ENCODE results near the gene GRIK2. TPM values are rescaled to one million over a fixed set of nuclear protein-coding genes. Genes with fewer than 3 reads are reported as not detected.
A peak's percentile ranks its signal among the peaks of the same experiment; 100 is the strongest.

The GRIK2 gene
- total and polyA plus RNA-seq, 2 experiments from 2014 or later = 1.4 to 7.1 TPM

DNA sequence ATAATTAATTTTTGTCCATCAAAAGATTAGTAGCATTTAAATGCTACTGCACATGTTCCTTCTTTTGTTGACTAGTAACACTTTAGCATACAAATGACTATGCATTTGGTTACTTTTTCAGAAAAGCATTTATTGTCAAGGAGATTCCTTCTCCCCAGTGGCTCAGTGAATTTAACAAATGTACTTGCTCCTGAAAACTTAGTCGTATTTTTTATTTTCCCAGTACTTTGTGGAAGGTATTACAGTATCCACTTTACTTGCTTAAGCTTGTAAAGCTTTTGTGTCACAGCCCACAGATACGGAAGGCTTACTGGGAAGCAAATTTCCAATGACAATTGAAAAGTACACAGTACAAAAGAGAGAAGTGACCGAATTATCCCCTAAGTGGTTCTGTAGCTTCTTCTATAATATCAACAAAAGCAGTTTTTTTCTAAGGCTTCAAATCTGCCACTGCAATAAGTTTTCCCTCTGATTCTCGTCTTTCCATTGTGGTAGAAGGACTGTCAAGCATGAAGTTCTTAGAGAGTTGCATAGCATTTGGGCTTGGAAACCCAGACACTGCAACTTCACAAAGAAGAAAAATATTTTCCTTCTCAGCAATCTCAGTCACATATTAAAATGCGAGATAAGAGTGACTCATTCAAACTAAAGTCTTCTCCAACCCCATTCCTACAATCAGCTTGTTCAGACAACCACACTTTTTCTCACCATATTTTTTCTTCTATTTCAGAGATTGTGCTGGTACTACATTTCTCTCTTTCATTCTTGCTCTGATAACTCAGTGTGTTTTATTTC is 431.2 kb downstream of the GRIK2 start:
- no peak for DNase-seq
- H2AFZ ChIP-seq = no peak overlapping the region

DNA sequence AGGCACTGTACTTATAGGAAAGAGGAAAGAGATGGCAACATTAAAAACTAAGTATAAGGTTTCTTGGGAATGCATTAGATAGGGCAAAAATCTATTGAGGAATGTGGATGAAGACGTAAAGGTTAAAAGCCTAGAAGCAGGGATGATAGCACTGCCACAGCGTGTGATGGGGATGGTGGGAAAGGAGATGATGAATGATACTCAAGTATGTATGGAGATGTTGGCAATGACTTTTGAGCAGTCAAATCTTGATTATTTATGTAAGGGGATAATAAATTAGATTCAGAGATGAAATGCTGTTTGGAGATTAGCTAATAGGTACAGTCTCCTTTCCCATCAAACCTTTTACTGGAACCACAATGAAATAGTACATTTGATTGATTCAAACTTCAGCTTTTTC is 432.8 kb downstream of the GRIK2 start:
- Histone ChIP-seq H2AFZ (no peak overlapping the region), H3K9me2 (ENCODE audit: insufficient read depth) (no peaks in the 10 kb centered on the region), H3K4me3 (no peak overlapping the region), H3K9me3 (ENCODE audit: low read depth) (no peaks in the 10 kb centered on the region), H4K20me1 (ENCODE audit: insufficient read depth) (no peaks in the 10 kb centered on the region), H3K4me2 (ENCODE audit: unreplicated experiment) (no peak overlapping the region), H3K27me3 (replicated peaks; ENCODE audit: insufficient read depth) (no peaks in the 10 kb centered on the region), H3K79me2 (ENCODE audit: insufficient read depth) (no peaks in the 10 kb centered on the region), H3F3A (ENCODE audit: insufficient read depth) (peaks cover 7% of the 10 kb centered on the region; the same call in 1 of the 2 replicates), H3K27ac (no peak overlapping the region), H3K36me3 (ENCODE audit: low read depth) (no peaks in the 10 kb centered on the region), H3K9ac (no peak overlapping the region), H3K4me1 (ENCODE audit: insufficient read depth) (0 out of 2 replicates have a peak, but pooled peaks cover 3% of the 10 kb centered on the region)
- in situ Hi-C loops (cut with MboI) = no loop called here
- TF ChIP-seq EZH2 (IDR thresholded peaks at IDR 0.05; ENCODE audit: insufficient read depth, poor library complexity, severe bottlenecking) (no peak), EZH2phosphoT487 (IDR thresholded peaks at IDR 0.05; ENCODE audit: insufficient read depth, low read depth) (no peak)
- no peak for DNase-seq
- 78 to 83% methylated on average over 2 of the region's 2 CpGs for WGBS, 2 experiments (ENCODE audit: low coverage in 1 of 2, low lambda C conversion rate in 2 of 2, missing lambda C conversion rate in 2 of 2)

More for the DNA sequence above, 431.2 kb downstream of the GRIK2 start:
- WGBS, 2 experiments (ENCODE audit: low coverage in 1 of 2, low lambda C conversion rate in 2 of 2, missing lambda C conversion rate in 2 of 2) = 37 to 38% methylated on average over 5 of the region's 5 CpGs
- no peaks in the 10 kb centered on the region for H3K79me2 ChIP-seq (ENCODE audit: insufficient read depth)
- TF ChIP-seq EZH2 (IDR thresholded peaks at IDR 0.05; ENCODE audit: insufficient read depth, poor library complexity, severe bottlenecking) (no peak), EZH2phosphoT487 (IDR thresholded peaks at IDR 0.05; ENCODE audit: insufficient read depth, low read depth) (no peak)
- no peaks in the 10 kb centered on the region for H4K20me1 ChIP-seq (ENCODE audit: insufficient read depth)
- no peaks in the 10 kb centered on the region for H3K9me2 ChIP-seq (ENCODE audit: insufficient read depth)
- H3K4me1 ChIP-seq (ENCODE audit: insufficient read depth) = no peaks in the 10 kb centered on the region
- no peak overlapping the region for H3K4me2 ChIP-seq (ENCODE audit: unreplicated experiment)
- no peaks in the 10 kb centered on the region for H3K9me3 ChIP-seq (ENCODE audit: low read depth)
- H3K27ac ChIP-seq = no peak overlapping the region
- in situ Hi-C loops (cut with MboI) = no loop called here
- H3K27me3 ChIP-seq (replicated peaks; ENCODE audit: insufficient read depth) = no peaks in the 10 kb centered on the region
- H3K4me3 ChIP-seq = no peak overlapping the region
- no peaks in the 10 kb centered on the region for H3F3A ChIP-seq (ENCODE audit: insufficient read depth)
- no peak overlapping the region for H3K9ac ChIP-seq
- no peaks in the 10 kb centered on the region for H3K36me3 ChIP-seq (ENCODE audit: low read depth)

DNA sequence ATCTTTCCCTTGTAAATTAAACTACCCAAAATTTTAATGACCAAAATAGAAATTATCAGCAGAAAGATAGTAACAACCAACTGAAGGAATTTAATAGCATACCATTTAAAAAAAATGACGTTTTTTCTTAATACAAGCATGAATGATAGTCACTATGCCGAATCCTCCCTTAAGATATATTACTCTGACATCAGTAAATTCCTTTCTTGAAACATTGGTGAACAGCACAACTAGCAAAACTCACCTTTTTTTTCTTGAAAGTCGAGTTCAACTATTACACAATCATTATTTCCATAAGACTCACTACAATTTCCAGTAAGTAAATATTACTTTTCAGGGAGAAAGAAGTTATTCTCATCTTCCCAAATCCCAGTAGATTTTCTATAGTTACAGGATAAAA is 433.2 kb downstream of the GRIK2 start:
- H3K4me3 ChIP-seq = no peak overlapping the region
- no peak overlapping the region for H3K4me2 ChIP-seq (ENCODE audit: unreplicated experiment)
- H3K27me3 ChIP-seq (replicated peaks; ENCODE audit: insufficient read depth) = no peaks in the 10 kb centered on the region
- in situ Hi-C loops (cut with MboI) = no loop called here
- peaks cover 7% of the 10 kb centered on the region; the same call in 1 of the 2 replicates for H3F3A ChIP-seq (ENCODE audit: insufficient read depth)
- no peak for DNase-seq
- no peak overlapping the region for H3K9ac ChIP-seq
- H3K36me3 ChIP-seq (ENCODE audit: low read depth) = no peaks in the 10 kb centered on the region
- no peaks in the 10 kb centered on the region for H3K79me2 ChIP-seq (ENCODE audit: insufficient read depth)
- TF ChIP-seq EZH2phosphoT487 (IDR thresholded peaks at IDR 0.05; ENCODE audit: insufficient read depth, low read depth) (no peak), EZH2 (IDR thresholded peaks at IDR 0.05; ENCODE audit: insufficient read depth, poor library complexity, severe bottlenecking) (no peak)
- no peaks in the 10 kb centered on the region for H3K9me3 ChIP-seq (ENCODE audit: low read depth)
- WGBS, 2 experiments (ENCODE audit: low coverage in 1 of 2, low lambda C conversion rate in 2 of 2, missing lambda C conversion rate in 2 of 2) = 16 to 26% methylated on average over 3 of the region's 3 CpGs
- H3K9me2 ChIP-seq (ENCODE audit: insufficient read depth) = no peaks in the 10 kb centered on the region
- 0 out of 2 replicates have a peak, but pooled peaks cover 3% of the 10 kb centered on the region for H3K4me1 ChIP-seq (ENCODE audit: insufficient read depth)
- H2AFZ ChIP-seq = no peak overlapping the region
- H3K27ac ChIP-seq = no peak overlapping the region
- H4K20me1 ChIP-seq (ENCODE audit: insufficient read depth) = no peaks in the 10 kb centered on the region

DNA sequence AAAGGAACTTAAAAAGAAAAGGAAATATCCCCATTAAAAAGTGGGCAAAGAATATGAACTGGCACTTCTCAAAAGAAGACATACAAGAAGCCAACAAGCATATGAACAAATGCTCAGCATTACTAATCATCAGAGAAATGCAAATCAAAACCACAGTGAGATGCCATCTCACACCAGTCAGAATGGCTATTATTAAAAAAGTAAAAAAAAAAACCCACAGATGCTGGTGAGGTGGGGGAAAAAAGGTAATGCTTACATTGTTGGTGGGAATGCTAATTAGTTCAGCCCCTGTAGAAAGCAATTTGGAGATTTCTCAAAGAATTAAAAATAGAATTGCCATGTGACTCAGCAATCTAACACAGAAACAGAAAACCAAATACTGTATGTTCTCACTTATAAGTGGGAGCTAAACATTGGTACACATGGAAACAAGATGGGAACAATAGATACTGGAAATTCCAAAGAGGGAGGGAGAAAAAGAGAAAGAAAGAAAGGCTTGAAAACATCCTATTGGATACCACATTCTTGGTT is 437.1 kb downstream of the GRIK2 start:
- Histone ChIP-seq H3K9me2 (ENCODE audit: insufficient read depth) (no peaks in the 10 kb centered on the region), H4K20me1 (ENCODE audit: insufficient read depth) (no peaks in the 10 kb centered on the region), H3K9ac (no peak overlapping the region), H3K36me3 (ENCODE audit: low read depth) (no peaks in the 10 kb centered on the region), H2AFZ (no peak overlapping the region), H3F3A (ENCODE audit: insufficient read depth) (peaks cover 7% of the 10 kb centered on the region; the same call in 1 of the 2 replicates), H3K4me2 (ENCODE audit: unreplicated experiment) (no peak overlapping the region), H3K27ac (peak overlapping the region; percentile 52), H3K9me3 (ENCODE audit: low read depth) (no peaks in the 10 kb centered on the region), H3K4me3 (no peak overlapping the region), H3K4me1 (ENCODE audit: insufficient read depth) (0 out of 2 replicates have a peak, but pooled peaks cover 3% of the 10 kb centered on the region), H3K79me2 (ENCODE audit: insufficient read depth) (no peaks in the 10 kb centered on the region), H3K27me3 (replicated peaks; ENCODE audit: insufficient read depth) (no peaks in the 10 kb centered on the region)
- in situ Hi-C loops (cut with MboI) = no loop called here
- TF ChIP-seq EZH2phosphoT487 (IDR thresholded peaks at IDR 0.05; ENCODE audit: insufficient read depth, low read depth) = no peak
- TF ChIP-seq EZH2 (IDR thresholded peaks at IDR 0.05; ENCODE audit: insufficient read depth, poor library complexity, severe bottlenecking) = no peak
- DNase-seq = peak; percentile 40
